Measurements from ENCODE around the gene SND1. TPM values are rescaled to one million over a fixed set of nuclear protein-coding genes. Genes with fewer than 3 reads are reported as not detected.

Gene SND1
- total and polyA plus RNA-seq, 10 of the 15 experiments (the other 5 are each of a cell fraction or from before 2014, with no cell fraction given) = 52.4 to 270 (median 146) TPM

GRCh38 chr7:127751062-127751461, 99.1 kb downstream of the SND1 start:
- 99% methylated on average over 4 of the region's 4 CpGs for WGBS (ENCODE audit: insufficient coverage, insufficient replicate concordance, low lambda C conversion rate, missing lambda C conversion rate)
- Histone ChIP-seq H3K4me3 (no peak overlapping the region), H3K79me2 (ENCODE audit: control insufficient read depth, insufficient read depth, low read length) (peaks cover 54% of the 10 kb centered on the region), H3K9me3 (replicated peaks; ENCODE audit: control insufficient read depth, insufficient read depth, low read length) (no peaks in the 10 kb centered on the region), H3K27ac (ENCODE audit: control insufficient read depth, insufficient read depth) (no peak overlapping the region), H3K4me1 (ENCODE audit: control insufficient read depth, insufficient read depth, low read length) (no peaks in the 10 kb centered on the region), H3K9ac (ENCODE audit: control insufficient read depth, insufficient read depth, low read length) (no peak overlapping the region), H3K27me3 (replicated peaks in 1 of 2; ENCODE audit: control insufficient read depth in 2 of 2, insufficient read depth in 2 of 2, low read length in 1 of 2) (no peaks in the 10 kb centered on the region), H2AFZ (ENCODE audit: control insufficient read depth, low read depth, low read length) (no peak overlapping the region), H3K36me3 (ENCODE audit: control insufficient read depth in 2 of 2, insufficient read depth in 2 of 2, low read length in 1 of 2) (peaks cover 3 to 7% of the 10 kb centered on the region in 2 experiments), H4K20me1 (ENCODE audit: control insufficient read depth, insufficient read depth) (peaks cover 7% of the 10 kb centered on the region; the same call in 1 of the 2 replicates), H3K4me2 (ENCODE audit: control insufficient read depth, insufficient read depth) (no peak overlapping the region)
- DNase-seq (ENCODE audit: low read depth, low spot score) (no peak), FAIRE-seq (no peak), ATAC-seq (no peak; the same call in 2 of the 3 replicates)
- SMC1A ChIA-PET (ENCODE audit: uncharacterized antibody, unreplicated experiment) = interaction anchor here (1.3 to 1.6 kb wide), 2 partner anchors 12 to 71 kb away, joined by 3 read pairs; no protein-coding TSS in a partner anchor
- in situ Hi-C loops (cut with MboI) (no loop called here), intact Hi-C loops (cut with micrococcal nuclease; ENCODE audit: unreplicated experiment) (no loop called here)
- POLR2A ChIA-PET = no interaction called here
- RAD21 ChIA-PET (ENCODE audit: unreplicated experiment) = no interaction called here
- BruUV-seq (replicated peaks) = no TSS peak
- CTCF ChIA-PET = interaction anchor here (0.7 to 1.5 kb wide), 3 partner anchors 9 to 133 kb away, joined by 3 read pairs; no protein-coding TSS in a partner anchor
- TF ChIP-seq ZNF592 (IDR thresholded peaks at IDR 0.05) = no peak
- no peak for TF ChIP-seq ATF7 (IDR thresholded peaks at IDR 0.05; ENCODE audit: low read depth)

Measured in GM12878 (cell line).